Right ventricle myocardium inferior (tissue), 1 donor: ENCODE data around the gene PRPSAP1. TPM values are rescaled to one million over a fixed set of nuclear protein-coding genes. Genes with fewer than 3 reads are reported as not detected.

ENCODE experiments used
- ATAC-seq: fragments of 200-7000 bp; cut with Tn5 transposase; one replicate; pipeline ENCODE4 v1.9.1; 2020; ENCODE audit warnings: mild to moderate bottlenecking, moderate library complexity
- DNase-seq: peaks from one replicate; pipeline ENCODE4 v3.0.0; 2021; ENCODE audit errors: missing footprints
- intact Hi-C: fragments of 100-400 bp; cut with DNase I; formaldehyde crosslinking; loops from one replicate; pipeline ENCODE4 v1.11.0; 2022
- total RNA-seq: library from RNA; stranded (reverse); fragmentation: NEBNext Ultra II Directional; extraction: Animal tissue kit (Norgen Biotek cat#: 25700); gene quantifications from one replicate; pipeline ENCODE4 v1.2.1, GENCODE V29; 2021
- donor health status: DM: no; HTN: yes; CAD: no; lungs with severe emphysema.

Gene PRPSAP1
- total RNA-seq, 1 donor from 2014 or later: 35.9 TPM

DNA sequence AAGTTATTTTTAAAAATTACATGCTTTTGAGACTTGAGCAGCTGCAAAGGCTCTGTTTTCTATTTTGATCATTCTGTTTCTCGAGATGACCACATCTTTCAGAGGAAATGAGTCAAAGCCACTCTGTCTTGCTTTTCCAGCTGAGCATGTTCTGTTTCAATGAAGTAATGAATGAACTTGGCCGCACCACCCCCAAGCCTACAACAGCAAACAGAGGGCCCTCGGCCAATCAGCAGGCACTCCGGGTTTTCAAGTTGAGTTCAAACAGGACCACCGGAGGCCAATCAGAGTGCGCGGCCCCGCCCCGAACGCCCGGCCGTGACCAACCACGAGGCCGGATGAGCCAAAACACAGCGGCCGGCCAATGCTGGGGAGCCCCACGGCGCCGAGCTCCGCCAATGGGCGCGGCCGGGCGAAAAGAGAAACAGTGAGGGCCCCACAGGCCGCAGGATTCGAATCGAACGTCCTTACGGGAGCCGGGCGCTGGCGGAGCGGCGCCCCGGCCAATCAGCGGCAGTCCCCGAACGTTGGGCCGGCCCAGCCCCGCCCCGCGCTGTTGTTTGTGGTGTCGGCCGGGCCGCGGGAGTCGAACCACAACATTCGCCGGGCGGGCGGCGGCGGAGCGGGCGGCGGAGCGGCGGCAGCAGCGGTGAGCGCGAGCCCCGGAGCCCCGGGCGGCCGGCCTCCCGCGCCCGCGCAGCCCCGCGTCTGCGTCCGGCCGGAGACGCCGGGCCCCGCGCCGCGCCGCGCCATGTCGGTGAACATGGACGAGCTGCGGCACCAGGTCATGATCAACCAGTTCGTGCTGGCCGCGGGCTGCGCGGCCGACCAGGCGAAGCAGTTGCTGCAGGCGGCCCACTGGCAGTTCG is 88.7 kb downstream of the PRPSAP1 start, which contains the start of gene UBALD2:
TSS of gene UBALD2 (plus strand) at position 594 of the 869 bp plus-strand sequence. CDS start at position 752, 158 bp downstream.
- DNase-seq: peak; percentile 100
- ATAC-seq: peak; percentile 95
- intact Hi-C loops: loop anchor here (2.0 to 5.0 kb wide), 2 partner anchors 24 to 68 kb away; partner anchors contain the start of gene RNF157

DNA sequence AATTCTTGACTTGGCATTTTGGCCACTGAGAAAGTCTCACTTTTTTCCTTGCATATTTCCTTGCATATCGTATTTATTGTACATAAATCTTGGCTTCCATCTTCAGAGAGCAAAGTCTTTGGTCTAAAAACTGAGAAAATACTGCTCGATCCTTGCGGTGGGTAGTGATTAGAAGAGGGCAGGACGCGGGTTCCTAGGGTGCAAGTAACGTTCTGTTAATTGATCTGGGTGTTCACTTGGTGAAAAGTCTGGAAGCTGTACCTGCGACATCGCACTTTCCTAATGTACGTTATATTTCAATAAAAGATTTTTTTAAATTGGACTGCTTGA is 89.3 kb downstream of the PRPSAP1 start:
- ATAC-seq (no peak), DNase-seq (no peak)
- intact Hi-C loops: loop anchor here (2.0 kb wide), 1 partner anchor 24 kb away; the partner anchor contains the start of gene RNF157

GRCh38 chr17:76263896-76264295 is 89.8 kb downstream of the PRPSAP1 start:
- DNase-seq (peak; percentile 17), ATAC-seq (no peak)
- intact Hi-C loops: loop anchor here (2.0 kb wide), 1 partner anchor 23 kb away; the partner anchor contains the start of gene RNF157

- intact Hi-C loops: no loop called here
- DNase-seq: peak; percentile 66
- no peak for ATAC-seq
These were observed 90.9 kb downstream of the PRPSAP1 start for GRCh38 chr17:76262732-76263344.

DNA sequence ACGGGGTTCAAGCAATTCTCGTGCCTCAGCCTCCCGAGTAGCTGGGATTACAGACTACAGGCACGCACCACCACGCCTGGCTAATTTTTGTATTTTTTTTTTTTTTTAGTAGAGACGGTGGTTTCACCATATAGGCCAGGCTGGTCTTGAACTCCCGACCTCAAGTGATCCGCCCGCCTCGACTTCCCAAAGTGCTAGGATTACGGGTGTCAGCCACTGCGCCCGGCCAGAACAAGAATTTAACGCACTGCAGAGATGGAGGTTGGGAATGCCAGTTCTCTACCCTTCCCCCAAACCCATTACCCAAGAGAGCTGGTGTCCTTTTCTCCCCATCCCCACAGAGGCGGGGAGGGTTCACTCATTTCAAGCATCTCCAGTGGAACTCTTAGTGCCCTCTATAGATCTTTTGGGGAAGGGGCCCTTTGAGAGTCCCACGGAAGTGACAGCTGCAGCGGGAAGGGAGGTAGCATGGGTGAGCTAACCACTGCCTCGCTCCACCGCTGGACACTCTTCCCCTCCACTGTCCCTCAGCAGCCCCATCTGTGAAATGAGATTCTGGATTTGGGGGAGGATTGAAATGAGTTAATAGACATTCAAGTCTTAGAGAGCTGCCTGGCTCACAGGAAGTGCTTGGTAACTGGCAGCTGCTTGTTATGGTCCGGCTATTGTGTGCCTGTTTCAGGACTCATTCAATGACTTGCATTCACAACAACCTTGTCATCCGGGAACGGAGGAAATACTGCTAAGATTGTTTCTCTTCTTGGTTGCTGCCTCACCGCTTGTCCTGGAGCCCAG is 92.1 kb downstream of the PRPSAP1 start:
- DNase-seq (peak; percentile 37), ATAC-seq (no peak)
- intact Hi-C loops: no loop called here

- DNase-seq: peak; percentile 56
- no peak for ATAC-seq
- intact Hi-C loops: no loop called here
These were observed 93.0 kb downstream of the PRPSAP1 start for GRCh38 chr17:76260669-76261068.

DNA sequence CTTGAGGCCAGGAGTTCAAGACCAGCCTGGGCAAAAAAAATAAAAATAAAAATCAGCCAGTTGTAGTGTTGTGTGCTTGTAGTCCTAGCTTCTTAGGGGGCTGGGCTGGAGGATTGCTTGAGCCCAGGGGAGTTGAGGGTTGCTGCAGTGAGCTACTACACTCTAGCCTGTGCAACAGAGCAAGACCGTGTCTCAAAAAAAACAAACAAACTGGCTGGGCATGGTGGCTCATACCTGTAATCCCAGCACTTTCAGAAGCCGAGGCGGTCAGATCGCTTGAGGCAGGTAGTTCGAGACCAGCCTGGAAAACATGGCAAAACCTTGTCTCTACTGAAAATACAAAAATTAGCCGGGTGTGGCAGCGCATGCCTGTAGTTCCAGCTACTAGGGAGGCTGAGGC is 93.5 kb downstream of the PRPSAP1 start:
- ATAC-seq (no peak), DNase-seq (no peak)
- intact Hi-C loops: no loop called here

Other genes starting within 250 kb of the PRPSAP1 start
- not detected for gene FOXJ1, start 212.7 kb downstream of the PRPSAP1 start, total RNA-seq
- 19.4 TPM for gene RNF157, start 113.4 kb downstream of the PRPSAP1 start, total RNA-seq
- gene UBALD2, start 88.6 kb downstream of the PRPSAP1 start, total RNA-seq: 30.4 TPM
- gene QRICH2, start 45.6 kb downstream of the PRPSAP1 start, total RNA-seq: 3.6 TPM
- 2.7 TPM for gene SPHK1, start 30.7 kb upstream of the PRPSAP1 start, total RNA-seq
- gene UBE2O, start 99.2 kb upstream of the PRPSAP1 start, total RNA-seq: 35.4 TPM
- not detected for gene AANAT, start 113.7 kb upstream of the PRPSAP1 start, total RNA-seq
- 17.9 TPM for gene RHBDF2, start 147.5 kb upstream of the PRPSAP1 start, total RNA-seq
- gene CYGB, start 183.8 kb upstream of the PRPSAP1 start, total RNA-seq: 38.2 TPM
- 3.4 TPM for gene PRCD, start 186.1 kb upstream of the PRPSAP1 start, total RNA-seq
- 5.7 TPM for gene ST6GALNAC2, start 231.9 kb upstream of the PRPSAP1 start, total RNA-seq